Stimulated activated CD8-positive, alpha-beta memory T cell treated with anti-CD3 and anti-CD28 coated beads, Interleukin-2, amount 100 ng/mL, for 1 hour (primary cell): ENCODE results near the gene TMEM270.

ENCODE experiments used
- DNase-seq, 2 donors: peaks; one replicate each; pipeline ENCODE4 v3.0.0-alpha.2; 2020; ENCODE audit warnings: low read depth in 2 of 2

Gene TMEM270

GRCh38 chr7:73904219-73905137, 43.5 kb downstream of the TMEM270 start:
- no peak for DNase-seq

DNA sequence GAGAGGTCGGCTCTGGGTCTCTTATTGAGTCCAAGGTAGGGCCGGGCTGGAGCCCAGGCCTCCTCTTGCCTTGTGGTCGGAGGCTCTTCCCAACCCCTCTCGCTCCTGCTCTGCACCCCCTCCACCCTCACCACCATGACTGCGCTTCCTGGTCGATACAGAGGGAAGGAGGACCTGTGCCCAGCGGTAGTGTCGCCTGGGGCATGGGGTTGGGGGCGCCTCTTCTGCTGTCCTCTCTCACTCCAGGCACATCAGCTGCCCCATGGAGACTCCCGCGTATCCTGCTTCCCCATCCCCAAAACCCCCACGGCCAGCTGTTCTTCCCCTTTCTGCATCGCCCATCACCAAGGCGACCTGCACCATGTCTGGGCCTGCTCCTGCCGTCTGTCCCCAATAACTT, 44.4 kb downstream of the TMEM270 start:
- no peak for DNase-seq

DNA sequence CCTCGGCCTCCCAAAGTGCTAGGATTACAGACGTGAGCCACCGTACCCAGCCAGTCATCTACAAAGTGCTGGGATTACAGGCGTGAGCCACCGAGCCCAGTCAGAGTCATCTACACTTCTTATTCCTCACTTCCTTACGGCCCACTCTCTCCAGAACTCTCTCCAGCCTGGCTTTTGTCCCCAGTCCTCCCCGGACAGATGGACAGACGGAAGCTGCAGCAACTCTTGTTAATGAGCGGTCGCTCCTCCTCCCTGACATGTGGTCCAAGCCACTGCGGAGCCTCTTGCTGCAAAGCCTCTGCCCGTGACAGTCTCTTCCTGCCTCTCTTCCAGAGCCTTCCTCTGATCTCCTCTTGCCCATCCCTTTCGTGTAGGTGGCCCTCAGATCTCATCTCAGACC, 45.9 kb downstream of the TMEM270 start:
- no peak for DNase-seq

GRCh38 chr7:73907554-73908122, 46.7 kb downstream of the TMEM270 start:
- no peak for DNase-seq

DNA sequence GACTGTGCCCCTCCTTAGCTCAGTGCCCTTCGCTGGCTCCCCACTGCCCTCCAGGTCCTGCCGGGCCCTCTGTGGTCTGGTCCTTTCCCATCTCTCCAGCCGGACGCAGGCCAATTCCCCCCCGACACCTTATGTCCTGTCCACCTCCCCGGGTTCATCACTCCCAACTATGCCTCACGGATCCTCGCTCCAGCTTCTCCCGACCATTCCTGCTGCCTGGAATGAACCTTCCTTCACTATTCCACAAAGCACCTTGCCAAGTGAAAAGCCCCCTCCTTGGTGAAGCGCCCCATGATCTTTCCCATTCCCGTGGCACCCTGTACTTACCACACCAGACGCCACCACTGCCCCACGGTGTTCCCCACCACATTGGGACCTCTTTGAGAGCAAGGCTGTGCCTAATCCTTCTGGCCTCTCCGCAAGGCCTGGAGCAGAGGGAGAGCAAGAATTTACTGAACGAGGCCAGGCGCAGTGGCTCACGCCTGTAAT, 47.2 kb downstream of the TMEM270 start:
- DNase-seq = no peak

- DNase-seq = no peak
Observed at GRCh38 chr7:73909051-73909941, 48.3 kb downstream of the TMEM270 start.

DNA sequence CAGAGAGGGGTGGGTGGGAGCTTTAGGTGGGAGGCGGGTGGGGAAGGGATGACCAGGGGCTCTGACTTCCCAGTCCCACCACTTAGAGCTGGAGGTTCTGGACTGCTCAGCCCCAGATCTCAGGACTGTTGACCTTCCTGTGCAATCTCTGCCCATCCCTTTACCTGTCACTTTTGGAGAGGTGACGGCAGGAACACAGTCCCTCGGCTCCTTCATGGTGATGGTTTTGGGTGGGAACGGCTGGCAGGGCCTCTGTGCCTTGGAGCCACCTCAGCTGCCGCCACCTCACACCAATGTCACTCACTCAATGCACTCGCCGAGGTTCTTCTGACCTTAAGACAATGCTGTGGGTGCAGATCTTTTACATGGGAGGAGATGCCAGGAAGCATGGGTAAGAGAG, 49.0 kb downstream of the TMEM270 start:
- no peak for DNase-seq

DNA sequence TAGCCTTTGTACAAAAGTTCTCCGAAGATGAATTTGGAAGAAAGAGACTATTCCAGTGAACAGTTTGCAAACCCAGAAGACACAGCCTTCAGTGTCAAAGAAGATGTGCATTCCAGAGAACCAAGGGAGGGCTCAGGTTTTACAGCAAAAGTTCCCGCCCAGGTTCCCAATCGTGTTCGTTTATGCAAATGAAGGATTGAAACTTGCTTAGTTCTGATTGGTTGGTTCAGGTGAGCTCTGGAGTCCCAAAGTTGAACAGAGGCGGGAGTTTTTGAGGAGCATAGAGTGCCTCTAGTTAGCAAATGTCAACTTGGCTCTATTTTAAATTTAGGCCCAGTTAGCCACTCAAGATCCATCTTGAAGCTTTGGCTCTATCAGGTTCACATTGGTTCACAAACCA, 51.3 kb downstream of the TMEM270 start:
- no peak for DNase-seq
